Activated T-helper 17 cell treated with anti-CD3 and anti-CD28 coated beads, Interleukin-2, amount 50 U/mL, for 72 hours (primary cell): ENCODE measurements around the gene GPR153. TPM values are rescaled to one million over a fixed set of nuclear protein-coding genes. Genes with fewer than 3 reads are reported as not detected.
A peak's percentile ranks its signal among the peaks of the same experiment; 100 is the strongest.

Source experiments
- ATAC-seq: fragments of 150-1000 bp; cut with Tn5 transposase; replicated peaks from 2 replicates; pipeline ENCODE4 v1.10.0; 2021; ENCODE audit warnings: mild to moderate bottlenecking, moderate library complexity
- H3K27ac Mint-ChIP-seq: one replicate; pipeline ENCODE4 v1.8.0; 2022; ENCODE audit warnings: mixed read lengths
- H3K27me3 Mint-ChIP-seq: one replicate; pipeline ENCODE4 v1.8.0; 2022; ENCODE audit warnings: mixed read lengths
- H3K36me3 Mint-ChIP-seq: one replicate; pipeline ENCODE4 v1.8.0; 2022; ENCODE audit warnings: low read depth, mild to moderate bottlenecking, mixed read lengths
- H3K4me1 Mint-ChIP-seq: one replicate; pipeline ENCODE4 v1.8.0; 2022; ENCODE audit warnings: mixed read lengths
- H3K4me3 Mint-ChIP-seq: one replicate; pipeline ENCODE4 v1.8.0; 2022; ENCODE audit warnings: mild to moderate bottlenecking, mixed read lengths
- H3K9me3 Mint-ChIP-seq: one replicate; pipeline ENCODE4 v1.8.0; 2022; ENCODE audit warnings: mixed read lengths
- total RNA-seq, 2 donors: library from RNA; stranded (reverse); gene quantifications; one replicate each; pipeline ENCODE4 v1.2.3, GENCODE V29; 2022

GPR153 gene
- total RNA-seq, 2 donors from 2014 or later: 0.39 to 0.40 TPM

DNA sequence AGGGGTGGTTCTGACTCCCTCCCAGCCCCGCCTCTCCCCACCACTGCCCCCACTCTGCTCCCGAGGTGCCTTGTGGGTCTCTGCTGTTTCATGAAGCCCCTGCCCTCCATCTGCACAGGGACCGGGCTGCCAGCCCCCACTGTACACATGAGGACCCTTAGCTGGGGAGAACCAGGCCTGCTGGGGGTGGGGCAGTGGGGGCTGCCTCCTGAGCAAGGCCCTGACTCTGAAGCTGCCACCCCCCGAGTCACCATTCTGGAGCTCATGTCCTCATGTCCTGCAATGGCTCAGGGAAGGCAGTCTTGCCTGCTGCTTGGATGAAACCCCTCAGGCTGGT is 8.6 kb downstream of the GPR153 start:
- Mint-ChIP-seq H3K36me3 (no peaks in the 10 kb centered on the region), H3K4me1 (no peaks in the 10 kb centered on the region), H3K9me3 (no peaks in the 10 kb centered on the region), H3K27me3 (peaks cover 11% of the 10 kb centered on the region), H3K4me3 (no peak overlapping the region), H3K27ac (no peak overlapping the region)
- no peak for ATAC-seq

DNA sequence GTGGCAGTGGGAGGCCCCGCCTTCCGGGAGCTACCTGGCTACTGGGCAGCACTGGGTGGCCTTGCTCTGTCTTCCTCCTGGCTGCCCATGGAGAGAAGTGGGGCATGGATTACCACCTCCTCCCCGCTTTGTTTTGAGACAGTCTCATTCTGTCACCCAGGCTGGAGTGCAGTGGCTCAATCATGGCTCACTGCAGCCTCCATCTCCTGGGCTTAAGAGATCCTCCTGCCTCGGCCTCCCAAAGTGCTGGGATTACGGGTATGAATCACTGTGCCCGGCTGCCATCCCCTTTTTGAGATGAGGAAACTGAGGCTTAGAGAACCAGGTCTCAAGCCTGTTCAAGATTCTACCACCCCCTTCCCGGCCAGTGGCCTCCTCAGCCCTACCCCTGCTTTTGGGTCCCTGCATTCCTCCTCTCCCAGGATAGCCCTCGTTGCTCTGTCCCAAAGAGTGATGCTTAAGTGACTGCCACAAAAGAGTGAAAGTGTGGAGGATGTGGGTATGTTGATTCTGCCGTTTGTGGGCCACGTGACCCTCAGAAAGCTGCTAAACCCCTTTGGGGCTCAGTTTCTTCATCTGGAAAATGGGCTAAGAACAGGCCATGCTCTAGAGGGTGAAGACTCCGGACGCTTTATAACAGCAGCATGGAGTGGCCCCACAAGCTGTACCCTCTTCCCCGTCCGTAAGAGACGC is 9.1 kb downstream of the GPR153 start:
- Mint-ChIP-seq H3K27ac (no peak overlapping the region), H3K4me3 (no peak overlapping the region), H3K27me3 (peaks cover 16% of the 10 kb centered on the region), H3K36me3 (peaks cover 2% of the 10 kb centered on the region), H3K4me1 (no peaks in the 10 kb centered on the region), H3K9me3 (no peaks in the 10 kb centered on the region)
- no peak for ATAC-seq

- Mint-ChIP-seq H3K9me3 (no peaks in the 10 kb centered on the region), H3K4me1 (peaks cover 5% of the 10 kb centered on the region), H3K27me3 (peaks cover 19% of the 10 kb centered on the region), H3K27ac (no peak overlapping the region), H3K36me3 (peaks cover 6% of the 10 kb centered on the region), H3K4me3 (no peak overlapping the region)
- no peak for ATAC-seq
Measured at GRCh38 chr1:6251233-6251632, 9.7 kb downstream of the GPR153 start.

DNA sequence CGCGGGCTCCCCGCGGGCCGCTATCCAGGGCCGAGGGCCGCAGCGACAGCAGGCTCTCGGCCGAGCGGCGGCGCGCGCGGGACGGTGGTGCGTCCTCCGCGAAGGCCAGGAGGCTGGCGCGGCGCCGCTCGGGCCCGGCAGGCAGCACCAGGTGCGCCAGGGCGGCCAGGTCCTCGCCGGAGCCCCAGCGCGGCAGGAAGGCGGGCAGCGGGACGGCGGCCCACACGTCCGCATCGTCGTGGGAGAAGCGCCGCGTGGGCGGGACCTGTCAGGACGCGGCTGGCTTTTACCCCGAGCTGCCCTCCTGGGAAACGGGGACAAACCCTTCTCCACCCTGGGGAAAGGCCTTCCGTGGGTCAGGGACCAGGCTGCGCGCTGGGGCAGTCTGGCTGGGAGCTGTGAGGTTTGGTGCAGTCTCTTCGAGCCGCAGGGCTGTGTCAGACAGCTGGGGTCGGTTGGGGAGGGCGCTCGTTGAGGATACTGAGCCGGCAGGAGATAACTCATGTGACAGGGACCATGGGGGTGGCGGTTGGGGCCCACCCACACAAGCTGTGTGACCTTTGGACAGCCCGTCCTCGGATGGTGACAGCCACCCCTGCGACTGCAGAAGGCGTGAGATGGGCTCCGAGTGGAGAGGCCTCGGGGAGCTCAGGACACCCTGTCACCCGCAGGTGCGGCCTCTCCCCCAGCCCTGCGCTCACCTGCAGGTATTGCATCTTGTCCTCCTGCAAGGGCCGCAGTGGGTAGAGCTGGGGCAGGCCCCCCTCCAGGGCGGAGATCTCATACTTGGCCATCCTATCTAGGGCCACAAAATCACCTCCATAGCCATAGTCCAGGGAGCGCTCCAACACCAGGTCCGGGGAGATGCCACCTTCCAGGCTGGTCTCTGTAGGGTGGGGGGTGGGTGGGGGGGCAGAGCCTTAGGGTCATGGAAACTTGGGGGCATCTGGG is 10.9 kb downstream of the GPR153 start:
- Mint-ChIP-seq H3K9me3 (no peaks in the 10 kb centered on the region), H3K4me1 (peaks cover 5% of the 10 kb centered on the region), H3K4me3 (no peak overlapping the region), H3K27me3 (peaks cover 19% of the 10 kb centered on the region), H3K36me3 (peaks cover 6% of the 10 kb centered on the region), H3K27ac (no peak overlapping the region)
- no peak for ATAC-seq

DNA sequence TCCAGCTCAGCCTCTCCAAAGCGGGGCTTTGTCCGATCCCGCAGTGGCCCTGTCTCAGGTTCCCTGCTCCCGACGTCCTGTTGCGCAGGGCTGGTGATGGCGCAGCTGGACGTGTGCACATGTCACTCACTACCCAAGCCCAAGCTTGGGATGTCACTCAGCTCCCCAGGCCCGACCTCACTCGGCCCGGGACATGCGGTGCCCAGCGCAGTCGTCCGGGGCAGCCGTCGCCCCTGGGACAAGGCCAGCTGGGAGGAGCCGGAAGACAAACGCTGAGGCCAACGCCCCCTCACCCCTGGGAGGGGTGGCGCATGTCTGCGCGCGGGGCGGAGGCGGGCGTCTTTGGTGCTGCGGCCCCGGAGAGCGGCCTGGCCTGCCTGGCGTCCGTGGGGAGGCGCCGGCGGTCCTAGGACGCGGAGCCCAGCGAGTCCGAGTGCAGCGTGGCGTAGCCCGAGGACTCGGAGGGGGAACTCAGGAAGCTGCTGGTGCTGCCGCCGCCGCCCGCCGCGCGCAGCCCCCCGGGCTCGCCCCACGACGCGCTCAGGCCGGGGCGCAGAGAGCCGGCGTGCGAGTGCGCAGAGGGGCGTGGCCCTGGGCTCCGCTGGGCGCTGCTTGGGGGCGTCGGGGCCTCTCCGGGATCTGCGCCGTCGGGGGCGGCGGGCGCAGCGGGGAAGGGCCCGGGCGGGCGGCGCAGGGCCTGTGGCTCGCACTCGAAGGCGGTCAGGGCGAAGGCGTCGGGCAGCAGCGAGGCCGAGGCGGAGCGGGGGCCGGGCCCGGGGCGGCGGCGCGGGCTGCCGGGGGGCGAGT is 11.8 kb downstream of the GPR153 start:
- Mint-ChIP-seq H3K4me3 (no peak overlapping the region), H3K27me3 (peaks cover 19% of the 10 kb centered on the region)
- no peak for ATAC-seq

GRCh38 chr1:6248161-6248776 is 12.6 kb downstream of the GPR153 start:
- no peak for ATAC-seq
- Mint-ChIP-seq H3K4me1 (peaks cover 5% of the 10 kb centered on the region), H3K9me3 (no peaks in the 10 kb centered on the region), H3K4me3 (no peak overlapping the region), H3K27me3 (peaks cover 19% of the 10 kb centered on the region), H3K36me3 (peaks cover 6% of the 10 kb centered on the region), H3K27ac (no peak overlapping the region)

More for the DNA sequence above, 11.8 kb downstream of the GPR153 start:
- peaks cover 5% of the 10 kb centered on the region for H3K4me1 Mint-ChIP-seq
- H3K9me3 Mint-ChIP-seq: no peaks in the 10 kb centered on the region
- no peak overlapping the region for H3K27ac Mint-ChIP-seq
- H3K36me3 Mint-ChIP-seq: peaks cover 6% of the 10 kb centered on the region

DNA sequence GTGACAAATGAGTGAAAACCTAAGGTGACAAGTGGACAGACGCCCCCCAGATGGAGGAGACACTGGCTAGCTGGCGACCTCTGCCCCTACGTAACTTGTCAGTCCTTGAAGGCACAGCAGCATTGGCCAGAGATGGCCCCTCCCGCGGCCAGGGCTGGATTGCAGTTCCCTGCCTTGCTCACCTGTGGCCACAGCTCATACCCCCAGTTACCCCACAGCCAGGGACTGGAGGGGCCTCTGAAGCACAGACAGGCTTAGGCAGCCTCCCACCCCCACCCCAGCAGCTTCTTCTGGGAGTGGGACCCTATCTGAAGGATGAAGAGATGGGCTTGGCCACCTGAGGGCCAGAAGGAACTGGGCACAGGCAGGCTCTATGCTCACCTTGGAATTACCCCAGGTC is 13.2 kb downstream of the GPR153 start:
- Mint-ChIP-seq H3K36me3 (peaks cover 6% of the 10 kb centered on the region), H3K4me3 (no peak overlapping the region), H3K9me3 (no peaks in the 10 kb centered on the region), H3K27me3 (peaks cover 21% of the 10 kb centered on the region), H3K27ac (no peak overlapping the region), H3K4me1 (peaks cover 5% of the 10 kb centered on the region)
- ATAC-seq: no peak

GRCh38 chr1:6246497-6247467 is 14.1 kb downstream of the GPR153 start:
- H3K27me3 Mint-ChIP-seq: peaks cover 21% of the 10 kb centered on the region
- H3K4me1 Mint-ChIP-seq: peaks cover 5% of the 10 kb centered on the region
- peaks cover 6% of the 10 kb centered on the region for H3K36me3 Mint-ChIP-seq
- peak overlapping the region; percentile 69 for H3K4me3 Mint-ChIP-seq
- H3K27ac Mint-ChIP-seq: no peak overlapping the region
- ATAC-seq: peak; percentile 71
- H3K9me3 Mint-ChIP-seq: no peaks in the 10 kb centered on the region

- Mint-ChIP-seq H3K4me1 (peaks cover 9% of the 10 kb centered on the region), H3K4me3 (peak overlapping the region; percentile 69), H3K27ac (no peak overlapping the region), H3K9me3 (no peaks in the 10 kb centered on the region), H3K27me3 (peaks cover 28% of the 10 kb centered on the region), H3K36me3 (peaks cover 6% of the 10 kb centered on the region)
- ATAC-seq: no peak
Measured at GRCh38 chr1:6245869-6246496, 14.9 kb downstream of the GPR153 start.

DNA sequence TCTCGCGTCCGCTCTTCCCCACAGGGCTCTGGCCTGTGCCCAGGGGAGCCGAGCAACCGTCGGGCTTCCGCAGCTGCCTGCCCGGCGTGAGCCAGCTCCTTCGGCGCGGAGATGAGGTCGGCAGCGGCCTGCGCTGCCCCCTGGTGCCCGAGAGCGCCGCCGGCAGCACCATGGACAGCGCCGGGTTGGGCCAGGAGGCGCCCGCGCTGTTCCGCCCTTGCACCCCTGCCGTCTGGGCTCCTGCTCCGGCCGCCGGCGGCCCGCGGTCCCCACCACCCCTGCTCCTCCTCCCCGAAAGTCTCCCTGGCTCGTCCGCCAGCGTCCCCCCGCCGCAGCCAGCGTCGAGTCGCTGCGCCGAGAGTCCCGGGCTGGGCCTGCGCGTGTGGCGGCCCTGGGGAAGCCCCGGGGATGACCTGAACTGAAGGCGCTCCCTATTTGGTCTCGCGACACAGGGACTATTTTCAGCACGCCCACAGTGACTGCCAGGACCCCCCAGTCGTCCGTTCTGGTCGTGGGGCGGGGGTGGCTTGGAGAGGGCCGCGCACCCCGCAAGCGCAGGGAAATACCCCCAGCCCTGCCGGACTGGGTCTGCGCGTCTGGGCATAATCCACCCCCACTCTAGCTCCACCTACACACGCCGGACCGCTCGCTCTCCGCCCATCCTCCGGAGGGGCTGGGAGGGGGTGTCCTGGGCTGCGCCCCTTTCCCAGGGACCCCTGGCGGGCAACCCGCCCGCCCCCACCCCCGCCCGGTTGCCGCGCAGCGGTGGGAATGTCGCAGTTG is 15.6 kb downstream of the GPR153 start:
- no peak overlapping the region for H3K4me3 Mint-ChIP-seq
- H3K27me3 Mint-ChIP-seq: peaks cover 24% of the 10 kb centered on the region
- no peak overlapping the region for H3K27ac Mint-ChIP-seq
- H3K4me1 Mint-ChIP-seq: peaks cover 9% of the 10 kb centered on the region
- no peaks in the 10 kb centered on the region for H3K9me3 Mint-ChIP-seq
- H3K36me3 Mint-ChIP-seq: peaks cover 6% of the 10 kb centered on the region
- ATAC-seq: peak; percentile 85

DNA sequence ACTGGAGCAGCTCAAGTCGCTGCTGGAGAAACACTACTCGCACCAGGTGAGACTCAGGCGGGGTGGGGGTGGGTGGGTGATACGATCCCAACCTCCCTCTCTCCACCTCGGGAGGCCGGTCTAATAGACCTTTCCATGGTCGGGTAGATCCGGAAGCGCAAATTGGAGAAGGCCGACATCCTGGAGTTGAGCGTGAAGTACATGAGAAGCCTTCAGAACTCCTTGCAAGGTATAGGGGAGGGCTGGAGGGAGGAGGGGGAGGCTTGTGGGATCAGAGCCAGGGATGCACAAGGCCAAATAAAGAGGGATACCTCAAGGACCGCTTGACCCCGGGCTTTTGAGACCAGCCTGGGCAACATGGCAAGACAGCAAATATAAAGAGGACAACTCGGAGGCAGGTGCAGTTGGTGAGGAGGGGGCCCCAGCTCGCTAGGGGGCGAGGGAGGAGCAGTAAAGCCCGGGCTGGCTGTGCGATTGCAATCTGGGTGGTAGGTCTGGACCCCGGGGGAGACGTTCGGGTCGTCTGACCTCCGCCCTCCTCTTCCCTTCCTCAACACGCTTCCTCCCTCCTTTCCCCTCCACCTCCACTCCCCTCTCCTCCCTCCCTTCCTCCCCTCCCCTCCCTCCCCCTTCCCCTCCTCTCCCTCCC is 16.4 kb downstream of the GPR153 start:
- Mint-ChIP-seq H3K9me3 (no peaks in the 10 kb centered on the region), H3K27me3 (peaks cover 24% of the 10 kb centered on the region), H3K27ac (no peak overlapping the region), H3K36me3 (peaks cover 6% of the 10 kb centered on the region), H3K4me1 (peaks cover 9% of the 10 kb centered on the region), H3K4me3 (peak overlapping the region; percentile 9)
- no peak for ATAC-seq

- H3K9me3 Mint-ChIP-seq: no peaks in the 10 kb centered on the region
- peaks cover 29% of the 10 kb centered on the region for H3K27me3 Mint-ChIP-seq
- H3K36me3 Mint-ChIP-seq: peaks cover 6% of the 10 kb centered on the region
- H3K4me3 Mint-ChIP-seq: peak within 1 kb of the TSS; percentile 9
- peaks cover 9% of the 10 kb centered on the region for H3K4me1 Mint-ChIP-seq
- ATAC-seq: no peak
- no peak within 1 kb of the TSS for H3K27ac Mint-ChIP-seq
Measured at GRCh38 chr1:6243993-6244392, 16.9 kb downstream of the GPR153 start, which contains the start of gene HES3. Gene HES3 (plus strand): TSS chr1:6244179. CDS start chr1:6244366, 187 bp downstream.
